ENCODE measurements around the gene APOA4. TPM values are rescaled to one million over a fixed set of nuclear protein-coding genes. Genes with fewer than 3 reads are reported as not detected.

Gene APOA4
- total and polyA plus RNA-seq, 2 of the 13 experiments (the other 11 are each of a cell fraction or from before 2014, with no cell fraction given) = 3.8 to 7.2 TPM

- TF ChIP-seq GMEB2 (CRISPR knock-in tag; IDR thresholded peaks at IDR 0.05; ENCODE audit: low read depth) = 0 out of 2 replicates have a peak, but pooled peaks have one; percentile 41
- TF ChIP-seq MAX (IDR thresholded peaks at IDR 0.05) = peak; percentile 90
- TF ChIP-seq HOXA3 (CRISPR knock-in tag; IDR thresholded peaks at IDR 0.05) = peak; percentile 97
- TF ChIP-seq ZNF224 (CRISPR knock-in tag; IDR thresholded peaks at IDR 0.05) = peak; percentile 88
- peak; percentile 55; the same call in 1 of the 2 replicates for TF ChIP-seq HNF1B (CRISPR knock-in tag; IDR thresholded peaks at IDR 0.05)
- no peak for TF ChIP-seq FOXK2 (IDR thresholded peaks at IDR 0.05)
- peak; percentile 93 for TF ChIP-seq MXD3 (CRISPR knock-in tag; IDR thresholded peaks at IDR 0.05)
- peak; percentile 95 for TF ChIP-seq ZSCAN31 (CRISPR knock-in tag; IDR thresholded peaks at IDR 0.05; ENCODE audit: low read depth)
- TF ChIP-seq HNRNPH1 (optimal IDR thresholded peaks at IDR 0.05; ENCODE audit: low read depth, low read length) = no peak
- no peak; the same call in 1 of the 2 replicates for TF ChIP-seq ZBTB8A (CRISPR knock-in tag; IDR thresholded peaks at IDR 0.05; ENCODE audit: borderline replicate concordance, low read depth)
- TF ChIP-seq E2F1 (CRISPR knock-in tag; IDR thresholded peaks at IDR 0.05) = peak; percentile 89
- no peak for TF ChIP-seq TRAFD1 (CRISPR knock-in tag; IDR thresholded peaks at IDR 0.05; ENCODE audit: borderline replicate concordance)
- no peak for TF ChIP-seq MBD4 (IDR thresholded peaks at IDR 0.05; ENCODE audit: borderline replicate concordance, low read length)
- TF ChIP-seq TRIM22 (IDR thresholded peaks at IDR 0.05) = no peak
- no peak for TF ChIP-seq RELA (CRISPR knock-in tag; IDR thresholded peaks at IDR 0.05)
- TF ChIP-seq TOPORS (CRISPR knock-in tag; IDR thresholded peaks at IDR 0.05) = peak; percentile 88
- TF ChIP-seq SIN3A (IDR thresholded peaks at IDR 0.05; ENCODE audit: borderline replicate concordance, low read depth, low read length) = peak; percentile 81; the same call in 1 of the 2 replicates
- peak; percentile 94 for TF ChIP-seq ZNF574 (CRISPR knock-in tag; IDR thresholded peaks at IDR 0.05)
These were observed 50.5 kb downstream of the APOA4 start, which contains the start of gene BUD13 (continued) for GRCh38 chr11:116772443-116773202.

All from HepG2 (cell line).